AG09319 (cell line): ENCODE measurements around the gene SPOCK1.

Source experiments
- DNase-seq: peaks from one replicate; pipeline ENCODE4 v3.0.0-alpha.2; 2010; ENCODE audit warnings: low read depth; ENCODE audit errors: extremely low read depth
- TF ChIP-seq, protein P1 (sequence below): IDR thresholded peaks from 2 replicates; pipeline ENCODE4 v1.5.1; 2011; ENCODE audit warnings: low read depth, mild to moderate bottlenecking, inconsistent platforms, low read length, moderate library complexity

Gene SPOCK1

DNA sequence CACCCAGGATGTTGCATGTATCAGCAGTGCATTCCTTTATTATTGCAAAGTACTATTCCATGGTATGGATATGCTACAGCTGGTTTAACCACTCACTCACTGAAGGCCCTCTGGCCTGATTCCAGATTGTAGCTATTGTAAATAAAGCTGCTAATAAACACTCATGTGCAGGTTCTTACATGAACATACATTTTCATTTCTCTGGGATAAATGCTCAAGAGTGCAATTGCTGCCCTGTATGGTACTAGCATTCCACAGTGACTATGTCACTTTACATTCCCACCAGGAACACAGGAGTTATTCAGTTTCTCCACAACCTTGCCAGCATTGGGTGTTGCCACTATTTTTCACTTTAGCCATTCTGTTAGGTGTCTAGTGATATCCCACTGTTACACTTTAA, 267.6 kb downstream of the SPOCK1 start:
- TF ChIP-seq, protein P1, sequence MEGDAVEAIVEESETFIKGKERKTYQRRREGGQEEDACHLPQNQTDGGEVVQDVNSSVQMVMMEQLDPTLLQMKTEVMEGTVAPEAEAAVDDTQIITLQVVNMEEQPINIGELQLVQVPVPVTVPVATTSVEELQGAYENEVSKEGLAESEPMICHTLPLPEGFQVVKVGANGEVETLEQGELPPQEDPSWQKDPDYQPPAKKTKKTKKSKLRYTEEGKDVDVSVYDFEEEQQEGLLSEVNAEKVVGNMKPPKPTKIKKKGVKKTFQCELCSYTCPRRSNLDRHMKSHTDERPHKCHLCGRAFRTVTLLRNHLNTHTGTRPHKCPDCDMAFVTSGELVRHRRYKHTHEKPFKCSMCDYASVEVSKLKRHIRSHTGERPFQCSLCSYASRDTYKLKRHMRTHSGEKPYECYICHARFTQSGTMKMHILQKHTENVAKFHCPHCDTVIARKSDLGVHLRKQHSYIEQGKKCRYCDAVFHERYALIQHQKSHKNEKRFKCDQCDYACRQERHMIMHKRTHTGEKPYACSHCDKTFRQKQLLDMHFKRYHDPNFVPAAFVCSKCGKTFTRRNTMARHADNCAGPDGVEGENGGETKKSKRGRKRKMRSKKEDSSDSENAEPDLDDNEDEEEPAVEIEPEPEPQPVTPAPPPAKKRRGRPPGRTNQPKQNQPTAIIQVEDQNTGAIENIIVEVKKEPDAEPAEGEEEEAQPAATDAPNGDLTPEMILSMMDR = no peak
- DNase-seq = no peak

DNA sequence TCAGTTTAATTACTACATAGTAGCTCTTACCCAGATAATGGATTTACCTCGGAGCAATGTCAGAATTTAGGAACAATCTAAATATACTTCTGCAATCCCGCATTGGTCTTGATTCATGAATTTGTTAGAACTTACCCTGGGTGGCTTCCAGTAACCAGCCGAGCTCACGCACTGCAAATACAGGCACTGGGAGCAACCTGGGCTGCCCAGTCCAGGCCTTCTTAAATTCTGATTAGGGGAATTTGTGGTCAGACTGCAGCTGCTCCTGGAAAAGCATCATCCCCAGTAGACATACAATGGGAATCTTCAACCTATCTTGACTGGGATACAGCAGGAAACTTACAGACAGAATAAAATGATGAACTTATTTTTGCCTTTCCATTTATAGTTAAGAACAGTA, 270.3 kb downstream of the SPOCK1 start:
- TF ChIP-seq, protein P1 = no peak
- DNase-seq = no peak

DNA sequence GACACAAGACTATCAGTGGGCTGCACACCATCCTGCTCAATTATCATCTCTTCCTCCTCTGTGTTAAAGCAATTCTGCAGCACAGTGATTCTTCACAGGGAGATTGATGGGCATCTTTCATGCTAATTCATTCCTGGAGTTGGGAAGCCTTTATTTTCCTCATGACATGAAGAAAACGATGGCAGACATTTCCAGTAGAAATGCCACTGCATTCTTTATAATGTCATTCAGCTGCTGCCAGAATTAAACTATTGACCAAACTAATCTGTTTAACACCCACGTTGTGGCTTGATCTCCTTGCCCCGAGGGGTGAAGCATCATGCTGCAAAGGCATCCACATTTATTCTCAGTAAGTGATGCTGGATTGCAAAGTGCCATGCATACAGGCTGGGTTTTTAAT, 273.0 kb downstream of the SPOCK1 start:
- DNase-seq = no peak
- TF ChIP-seq, protein P1 = no peak

DNA sequence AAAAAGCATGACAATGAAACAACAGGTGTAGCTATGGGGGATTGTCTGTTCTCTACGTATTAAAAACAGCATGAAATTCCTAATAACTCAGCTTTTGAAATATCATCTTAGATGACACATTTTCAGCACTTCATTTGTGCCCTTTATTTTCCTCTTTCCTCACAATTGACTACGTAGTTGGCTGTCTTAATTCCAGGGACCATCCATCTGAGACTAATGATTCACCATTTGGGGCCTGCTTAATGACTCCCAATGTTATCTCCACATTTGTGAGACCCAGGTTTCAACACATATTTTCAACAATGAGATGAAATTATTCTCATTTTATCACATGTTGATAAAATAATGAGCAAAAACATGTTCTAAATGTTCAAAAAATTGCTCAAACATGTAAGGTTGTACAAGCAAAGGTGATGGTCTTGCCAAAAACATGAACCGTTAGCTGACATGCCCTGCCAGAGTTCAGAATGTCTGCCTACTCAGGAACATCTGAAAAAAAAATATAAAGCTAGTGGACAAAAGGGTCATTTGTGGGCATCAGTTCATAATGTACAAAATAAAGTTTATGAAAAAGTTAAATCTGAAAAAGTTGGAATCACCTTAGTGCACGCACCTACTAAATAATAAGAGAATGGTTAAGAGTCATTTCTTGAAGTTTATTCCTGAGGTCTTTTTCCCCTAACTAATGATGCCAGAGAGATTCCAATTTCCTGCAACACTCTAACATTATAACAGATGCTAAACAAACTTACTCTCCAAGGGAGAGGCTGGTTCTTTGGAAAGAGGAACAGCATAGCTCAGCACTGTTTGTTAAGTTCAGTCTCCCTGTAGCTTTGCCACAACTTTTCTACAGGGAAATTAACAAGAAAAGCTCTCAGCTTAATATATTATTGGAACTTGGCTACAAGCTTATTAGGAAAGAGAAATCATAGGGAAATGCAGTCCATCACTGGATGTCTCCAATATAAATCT, 275.5 kb downstream of the SPOCK1 start:
- DNase-seq = no peak
- TF ChIP-seq, protein P1 = no peak

DNA sequence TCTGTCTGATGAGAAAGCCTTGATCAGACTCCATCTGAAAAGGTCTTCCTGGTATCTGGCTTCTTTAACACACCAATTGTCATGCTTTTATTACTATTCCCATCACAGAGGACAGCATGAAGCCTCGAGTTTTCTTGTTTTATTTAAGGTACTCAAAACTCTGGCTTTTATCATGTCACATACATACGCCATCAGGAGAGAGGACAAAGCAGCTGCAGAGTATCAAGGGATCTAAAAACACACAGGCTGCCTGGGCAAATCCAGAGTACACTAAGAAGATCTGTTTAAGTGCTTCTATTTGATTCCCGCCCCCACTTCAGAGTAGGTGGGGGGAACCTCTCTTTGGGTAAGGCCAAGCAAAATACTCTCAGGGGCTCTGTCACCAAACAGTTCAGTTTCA, 277.2 kb downstream of the SPOCK1 start:
- DNase-seq = no peak
- TF ChIP-seq, protein P1 = no peak

DNA sequence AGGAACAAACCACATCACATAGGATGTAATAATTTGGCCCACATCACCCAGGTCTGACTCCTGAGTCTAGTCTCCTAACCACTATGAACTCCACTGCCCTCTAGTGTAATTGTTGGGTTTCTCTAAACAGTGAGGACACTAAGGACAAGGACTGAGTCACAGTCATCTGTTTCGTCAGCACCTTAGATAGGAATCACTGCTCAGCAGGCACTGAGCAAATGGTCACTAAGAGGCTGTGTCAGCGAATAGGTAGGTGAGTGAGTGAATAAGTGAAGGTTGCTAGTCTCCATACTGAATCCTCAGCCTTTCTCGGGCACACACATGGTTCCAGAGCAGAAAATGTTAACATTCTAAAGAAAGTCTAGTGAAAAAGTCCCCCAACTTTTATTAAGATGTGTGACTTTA, 278.6 kb downstream of the SPOCK1 start:
- TF ChIP-seq, protein P1 = peak; percentile 71
- DNase-seq = peak; percentile 32

DNA sequence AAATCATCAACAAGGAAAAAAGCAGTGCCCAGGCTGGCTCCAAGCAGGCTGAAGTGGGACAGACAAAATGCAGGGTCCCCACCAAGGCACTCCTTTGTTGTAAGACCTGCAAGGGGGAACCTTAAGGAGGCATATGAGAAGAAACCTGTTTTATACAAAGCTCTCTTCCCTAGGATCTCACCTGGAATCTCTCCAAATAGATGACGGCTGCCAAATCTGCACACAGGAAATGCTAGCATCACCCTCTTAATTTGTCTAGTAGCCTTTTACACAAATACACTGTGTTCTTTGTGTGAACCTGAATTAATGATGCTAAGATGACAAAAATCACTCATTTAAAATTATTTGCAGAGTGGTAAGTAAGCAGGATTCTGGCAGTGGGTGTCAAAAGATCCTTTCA, 280.2 kb downstream of the SPOCK1 start:
- TF ChIP-seq, protein P1 = no peak
- DNase-seq = no peak
